AG10803 (cell line): Measurements from ENCODE around the gene OR4F15.
"Not testable (repeated sequence)": the region's sequence is repeated elsewhere in the genome, so short reads cannot be mapped to it uniquely, and the experiment has no call there.

Experiments
- DNase-seq: peaks from one replicate; pipeline ENCODE4 v3.0.0; 2010; ENCODE audit warnings: low read depth
- H3K4me3 ChIP-seq: 2 replicates; pipeline ENCODE4 v1.5.1; 2011; ENCODE audit warnings: mild to moderate bottlenecking, low read length, control low read depth
- TF ChIP-seq, protein P1 (sequence below): conservative IDR thresholded peaks from 2 replicates; pipeline ENCODE4 v1.5.1; 2011; ENCODE audit warnings: mild to moderate bottlenecking, low read length, control low read depth, inconsistent platforms

OR4F15 gene, protein sequence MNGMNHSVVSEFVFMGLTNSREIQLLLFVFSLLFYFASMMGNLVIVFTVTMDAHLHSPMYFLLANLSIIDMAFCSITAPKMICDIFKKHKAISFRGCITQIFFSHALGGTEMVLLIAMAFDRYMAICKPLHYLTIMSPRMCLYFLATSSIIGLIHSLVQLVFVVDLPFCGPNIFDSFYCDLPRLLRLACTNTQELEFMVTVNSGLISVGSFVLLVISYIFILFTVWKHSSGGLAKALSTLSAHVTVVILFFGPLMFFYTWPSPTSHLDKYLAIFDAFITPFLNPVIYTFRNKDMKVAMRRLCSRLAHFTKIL

DNA sequence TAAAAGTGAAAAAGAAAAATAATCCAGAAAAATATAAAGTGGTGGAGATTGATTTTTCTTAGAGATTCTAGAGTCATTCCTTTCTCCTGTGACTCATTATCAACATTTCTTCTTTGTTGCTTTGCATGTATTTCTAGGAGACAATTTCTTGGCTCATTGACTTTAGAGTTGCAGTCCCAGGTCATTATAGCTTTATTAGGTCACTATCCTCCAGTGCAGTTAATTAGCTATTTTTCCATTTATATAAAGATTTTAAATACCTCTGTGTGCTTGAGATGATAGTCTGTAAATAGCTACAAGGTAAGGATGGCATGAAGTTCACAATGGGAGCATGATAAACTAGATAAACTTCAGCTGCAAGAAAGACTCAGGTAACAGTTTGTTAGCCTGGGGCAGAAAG, at the start of gene OR4F15:
TSS of gene OR4F15 (plus strand) at position 301 of the 400 bp plus-strand sequence. CDS start 5,985 bp downstream, outside the sequence.
- no peak for DNase-seq
- TF ChIP-seq, protein P1, sequence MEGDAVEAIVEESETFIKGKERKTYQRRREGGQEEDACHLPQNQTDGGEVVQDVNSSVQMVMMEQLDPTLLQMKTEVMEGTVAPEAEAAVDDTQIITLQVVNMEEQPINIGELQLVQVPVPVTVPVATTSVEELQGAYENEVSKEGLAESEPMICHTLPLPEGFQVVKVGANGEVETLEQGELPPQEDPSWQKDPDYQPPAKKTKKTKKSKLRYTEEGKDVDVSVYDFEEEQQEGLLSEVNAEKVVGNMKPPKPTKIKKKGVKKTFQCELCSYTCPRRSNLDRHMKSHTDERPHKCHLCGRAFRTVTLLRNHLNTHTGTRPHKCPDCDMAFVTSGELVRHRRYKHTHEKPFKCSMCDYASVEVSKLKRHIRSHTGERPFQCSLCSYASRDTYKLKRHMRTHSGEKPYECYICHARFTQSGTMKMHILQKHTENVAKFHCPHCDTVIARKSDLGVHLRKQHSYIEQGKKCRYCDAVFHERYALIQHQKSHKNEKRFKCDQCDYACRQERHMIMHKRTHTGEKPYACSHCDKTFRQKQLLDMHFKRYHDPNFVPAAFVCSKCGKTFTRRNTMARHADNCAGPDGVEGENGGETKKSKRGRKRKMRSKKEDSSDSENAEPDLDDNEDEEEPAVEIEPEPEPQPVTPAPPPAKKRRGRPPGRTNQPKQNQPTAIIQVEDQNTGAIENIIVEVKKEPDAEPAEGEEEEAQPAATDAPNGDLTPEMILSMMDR: no peak
- H3K4me3 ChIP-seq: no peak within 1 kb of the TSS

DNA sequence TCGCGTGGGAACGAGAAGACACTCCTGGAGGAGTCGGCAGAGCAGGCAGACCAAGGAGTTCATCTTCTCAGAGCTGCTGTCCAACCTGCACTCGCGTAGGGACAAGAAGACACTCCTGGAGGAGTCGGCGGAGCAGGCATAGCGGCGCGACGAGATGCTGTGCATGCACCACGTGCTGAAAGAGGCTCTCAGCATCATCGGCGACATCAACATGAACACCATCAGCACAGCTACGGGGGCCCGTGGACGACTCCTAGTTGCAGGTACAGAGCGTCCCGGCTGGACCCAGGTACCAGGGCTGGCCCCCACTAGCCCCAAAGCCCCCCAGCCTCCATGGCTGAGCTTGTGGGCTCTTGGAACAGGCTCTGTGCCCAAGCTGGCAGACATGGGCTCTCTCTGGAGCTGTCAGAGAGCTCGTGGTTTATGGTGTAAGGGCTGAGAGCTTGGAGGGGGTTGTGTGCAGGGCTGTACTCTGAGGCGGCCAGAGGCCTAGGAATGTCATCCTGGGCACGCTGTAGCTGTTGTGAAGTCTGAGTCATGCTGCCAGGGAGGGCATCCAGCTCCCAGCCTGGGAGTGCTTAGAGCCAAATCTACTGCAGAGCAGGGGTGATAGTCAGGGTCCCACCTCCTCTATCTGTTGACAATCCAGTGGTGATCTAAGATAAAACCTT, 47.2 kb upstream of the OR4F15 start:
- not testable (repeated sequence) for H3K4me3 ChIP-seq
- peak; percentile 12 for DNase-seq

DNA sequence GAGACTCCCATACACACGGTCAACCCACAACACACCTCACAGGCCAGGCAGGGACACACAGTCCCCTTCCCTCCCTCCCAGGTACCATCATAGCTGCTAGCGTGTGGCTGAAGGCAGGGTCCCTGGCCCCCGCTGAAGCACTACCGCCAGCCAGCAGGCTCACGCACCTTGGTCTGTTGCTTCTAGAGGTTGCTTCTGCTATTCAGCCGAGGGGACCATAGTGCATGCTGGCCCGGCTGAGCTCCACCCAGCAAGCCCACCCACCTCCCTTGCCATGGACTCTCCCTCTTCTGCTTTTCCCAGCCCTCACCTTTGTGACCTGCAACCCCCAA, 46.7 kb upstream of the OR4F15 start:
- H3K4me3 ChIP-seq, DNase-seq: not testable (repeated sequence)

DNA sequence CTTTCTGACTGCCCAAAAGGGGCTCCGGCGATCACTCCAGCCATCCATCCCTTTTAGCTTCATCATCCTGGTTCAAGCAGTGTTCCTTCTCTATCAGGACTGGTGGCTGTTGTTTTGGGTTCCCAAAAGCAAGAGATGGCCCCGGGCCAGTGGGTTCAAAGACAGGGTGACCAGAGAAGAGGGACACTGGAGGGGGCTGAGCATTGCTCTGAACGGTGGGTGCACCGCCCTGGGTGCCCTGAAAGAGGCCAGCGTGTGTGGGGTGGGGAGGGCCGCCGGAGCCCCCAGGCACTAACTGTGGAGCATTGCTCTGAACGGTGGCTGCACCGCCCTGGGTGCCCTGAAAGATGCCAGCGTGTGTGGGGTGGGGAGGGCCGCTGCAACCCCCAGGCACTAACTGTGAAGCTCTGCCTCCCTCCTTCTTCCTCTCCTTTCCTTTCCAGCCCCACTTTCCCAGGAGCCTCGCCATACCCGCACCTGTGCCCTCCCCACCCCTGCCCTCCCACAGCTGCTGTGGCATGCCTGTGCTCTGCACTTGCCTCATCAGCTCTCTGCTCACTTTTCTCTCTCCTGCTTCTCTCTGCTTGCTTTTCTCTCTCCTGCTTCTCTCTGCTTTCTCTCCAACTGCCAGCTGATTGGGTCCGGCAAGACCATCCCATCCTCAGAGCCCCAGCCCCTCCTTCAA, 46.1 kb upstream of the OR4F15 start:
- TF ChIP-seq, protein P1: no peak
- DNase-seq: no peak
- H3K4me3 ChIP-seq: no peak overlapping the region

DNA sequence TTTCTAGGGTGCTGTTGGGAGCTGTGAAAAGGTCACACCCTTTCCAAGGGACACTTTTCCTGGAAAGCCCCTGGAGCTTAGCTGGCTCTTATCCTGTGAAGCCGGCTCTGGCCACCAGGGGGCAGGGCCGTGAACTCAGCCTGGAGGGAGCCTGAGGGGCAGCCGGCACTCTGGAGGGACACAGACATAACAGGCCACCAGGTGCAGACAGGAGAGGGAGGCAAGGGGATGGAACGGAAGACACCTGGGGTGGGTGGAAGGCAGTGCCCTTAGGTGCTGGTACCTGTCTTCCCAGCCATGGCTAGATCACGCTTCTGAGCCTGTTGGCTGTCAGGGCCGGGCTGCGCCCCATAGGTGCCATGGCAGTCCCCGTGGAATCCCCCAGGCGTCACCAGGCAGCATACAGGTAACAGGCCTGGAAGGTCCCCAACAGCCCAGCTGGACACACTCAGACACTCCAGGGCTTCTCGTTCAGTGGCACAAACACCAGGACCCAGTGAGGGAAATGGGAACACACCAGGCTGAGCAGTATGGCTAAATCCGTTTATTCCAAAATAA, 44.8 kb upstream of the OR4F15 start:
- H3K4me3 ChIP-seq, DNase-seq: not testable (repeated sequence)

DNA sequence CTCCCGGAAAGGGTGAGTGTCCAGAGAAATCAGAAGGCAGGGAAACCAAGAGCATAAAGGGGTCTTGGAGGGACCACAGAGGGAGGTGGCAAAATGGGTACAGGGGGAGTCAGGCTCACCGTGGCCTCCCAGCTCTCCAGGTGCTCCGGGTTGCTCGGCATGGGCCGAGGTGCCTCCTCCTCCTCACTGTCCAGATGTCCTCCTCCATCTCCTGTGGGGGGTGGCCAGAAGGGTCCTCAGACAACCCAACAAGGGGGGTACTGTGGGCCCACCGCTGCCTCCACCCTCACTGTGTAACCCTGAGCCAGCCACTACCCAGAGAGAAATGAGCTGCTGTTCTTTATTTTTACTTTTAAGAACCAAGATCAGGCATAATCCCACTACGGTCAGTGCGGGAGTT, 39.1 kb upstream of the OR4F15 start:
- TF ChIP-seq, protein P1: no peak
- no peak for DNase-seq
- H3K4me3 ChIP-seq: no peak overlapping the region

DNA sequence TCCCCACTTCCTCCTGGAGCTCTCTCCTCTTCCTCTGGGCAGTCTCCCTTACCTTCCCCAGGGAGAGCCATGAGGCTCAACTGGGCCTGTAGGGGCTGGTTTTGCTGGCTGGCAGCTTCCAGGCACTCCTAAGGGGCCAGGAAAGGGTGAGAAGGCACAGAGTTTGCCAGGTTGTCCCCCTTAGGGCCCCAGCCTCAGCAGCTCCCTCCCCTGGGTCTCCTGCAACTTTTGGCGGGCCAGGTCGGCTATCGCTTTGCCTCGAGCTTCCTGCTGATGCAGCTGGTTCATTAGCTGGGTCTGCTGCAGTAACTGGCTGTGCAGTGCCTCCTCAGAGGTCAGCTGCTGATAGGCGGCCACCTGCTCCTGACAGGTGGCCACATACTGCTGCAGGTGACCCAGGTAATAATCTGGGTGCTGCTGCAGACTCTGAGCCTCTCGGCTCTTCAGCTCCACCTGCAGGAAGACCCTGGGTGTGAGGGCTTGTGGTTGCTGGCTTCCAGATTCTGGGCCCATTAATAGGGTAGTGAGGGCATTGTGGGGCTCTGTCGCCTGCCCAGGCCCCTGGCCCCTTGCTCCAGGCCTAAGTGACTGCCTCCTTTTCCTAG, 38.4 kb upstream of the OR4F15 start:
- no peak for DNase-seq
- no peak overlapping the region for H3K4me3 ChIP-seq
- TF ChIP-seq, protein P1: no peak; the same call in 1 of the 2 replicates

DNA sequence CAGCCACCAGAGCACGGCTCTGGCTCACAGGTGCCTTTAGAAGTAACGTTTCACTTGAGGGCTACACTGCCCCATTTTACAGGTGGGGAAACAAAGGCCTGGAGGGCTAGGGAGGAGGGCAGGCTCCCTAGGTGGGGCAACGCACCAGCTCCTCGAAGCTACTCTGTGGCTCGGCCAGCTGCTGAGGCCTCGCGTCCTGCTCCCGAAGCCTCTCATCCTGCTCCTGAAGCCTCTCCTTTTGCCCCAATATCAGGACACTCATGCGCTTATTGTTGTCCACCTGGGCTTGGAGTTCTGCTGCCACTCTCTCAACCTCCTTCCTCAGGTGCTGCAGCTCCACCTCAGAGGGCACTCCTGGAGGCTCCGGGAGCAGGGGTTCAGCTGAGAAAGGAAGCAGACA, 36.9 kb upstream of the OR4F15 start:
- no peak overlapping the region for H3K4me3 ChIP-seq
- no peak for DNase-seq
- TF ChIP-seq, protein P1: no peak

DNA sequence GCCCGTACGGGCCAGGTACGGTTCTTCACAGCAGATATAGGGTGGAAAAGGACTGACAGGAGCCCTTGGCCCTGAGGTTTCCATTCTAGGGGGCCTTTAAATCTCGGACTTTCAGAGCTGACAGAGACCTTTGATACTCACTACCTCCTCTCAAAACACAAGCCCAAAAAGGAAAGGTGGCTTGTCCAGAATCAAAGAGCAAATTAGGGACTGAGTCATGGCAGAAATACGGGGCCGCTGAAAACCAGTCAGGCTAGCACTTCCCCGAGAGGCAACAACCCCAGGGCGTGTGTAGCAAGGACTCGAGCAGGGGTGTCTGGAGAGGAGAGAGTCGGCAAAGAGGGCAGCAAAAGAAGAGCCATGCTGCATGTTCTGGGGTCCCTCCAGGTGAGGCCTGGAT, 33.4 kb upstream of the OR4F15 start:
- H3K4me3 ChIP-seq, DNase-seq: not testable (repeated sequence)

DNA sequence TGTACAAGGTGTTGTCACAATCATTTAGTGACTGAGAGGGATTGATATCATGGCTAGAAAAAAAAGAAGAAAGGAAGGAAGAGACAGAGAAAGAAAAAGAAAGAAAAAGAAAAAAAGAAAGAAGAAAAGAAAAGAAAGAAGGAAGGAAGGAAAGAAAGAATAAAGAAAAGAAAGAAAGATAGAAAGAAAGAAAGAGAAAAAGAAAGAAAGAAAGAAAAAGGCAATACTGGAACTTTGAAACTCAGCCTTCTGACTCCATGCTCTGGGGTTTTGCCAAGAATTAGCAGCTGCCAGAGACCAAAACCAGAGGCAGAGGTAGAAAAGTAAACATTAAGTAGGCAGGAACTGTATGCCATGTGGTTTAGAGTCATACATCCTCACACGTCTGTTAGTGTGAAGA, 31.8 kb upstream of the OR4F15 start:
- H3K4me3 ChIP-seq: not testable (repeated sequence)
- DNase-seq: peak; percentile 39
